Effector CD4-positive, alpha-beta T cell (primary cell): Measurements from ENCODE around the gene HDAC9.

ENCODE experiments used
- DNase-seq: peaks from one replicate; pipeline ENCODE4 v3.0.0-alpha.2; 2020

Gene HDAC9

GRCh38 chr7:18740579-18740988 lies 245.0 kb downstream of the HDAC9 start:
- no peak for DNase-seq

- no peak for DNase-seq
Measured at GRCh38 chr7:18753972-18754610, 258.5 kb downstream of the HDAC9 start.

- DNase-seq = no peak
Measured at GRCh38 chr7:18754766-18755165, 259.2 kb downstream of the HDAC9 start.

- DNase-seq = no peak
Measured at GRCh38 chr7:18755793-18756192, 260.2 kb downstream of the HDAC9 start.

- no peak for DNase-seq
Measured at GRCh38 chr7:18756378-18757050, 261.0 kb downstream of the HDAC9 start.

- no peak for DNase-seq
Measured at GRCh38 chr7:18760046-18760445, 264.5 kb downstream of the HDAC9 start.

- DNase-seq = no peak
Measured at GRCh38 chr7:18760631-18761445, 265.3 kb downstream of the HDAC9 start.

- no peak for DNase-seq
Measured at GRCh38 chr7:18762189-18762588, 266.6 kb downstream of the HDAC9 start.

GRCh38 chr7:18768256-18768655 lies 272.7 kb downstream of the HDAC9 start:
- no peak for DNase-seq

- no peak for DNase-seq
Measured at GRCh38 chr7:18770154-18770811, 274.7 kb downstream of the HDAC9 start.

- no peak for DNase-seq
Measured at GRCh38 chr7:18770822-18771221, 275.3 kb downstream of the HDAC9 start.

GRCh38 chr7:18771834-18772566 lies 276.5 kb downstream of the HDAC9 start:
- DNase-seq = no peak

GRCh38 chr7:18772567-18772965 lies 277.0 kb downstream of the HDAC9 start:
- DNase-seq = no peak

GRCh38 chr7:18777314-18777713 lies 281.8 kb downstream of the HDAC9 start:
- DNase-seq = no peak

- no peak for DNase-seq
Measured at GRCh38 chr7:18778594-18778993, 283.0 kb downstream of the HDAC9 start.

- DNase-seq = no peak
Measured at GRCh38 chr7:18780266-18780665, 284.7 kb downstream of the HDAC9 start.

GRCh38 chr7:18780938-18781337 lies 285.4 kb downstream of the HDAC9 start:
- no peak for DNase-seq

GRCh38 chr7:18786196-18786727 lies 290.7 kb downstream of the HDAC9 start:
- no peak for DNase-seq

GRCh38 chr7:18786796-18787195 lies 291.2 kb downstream of the HDAC9 start:
- DNase-seq = no peak

GRCh38 chr7:18788026-18788425 lies 292.5 kb downstream of the HDAC9 start:
- DNase-seq = no peak

GRCh38 chr7:18792871-18793595 lies 297.5 kb downstream of the HDAC9 start:
- no peak for DNase-seq

- no peak for DNase-seq
Measured at GRCh38 chr7:18796216-18796615, 300.7 kb downstream of the HDAC9 start.
